ENCODE data around the gene EVA1B.

Gene EVA1B

DNA sequence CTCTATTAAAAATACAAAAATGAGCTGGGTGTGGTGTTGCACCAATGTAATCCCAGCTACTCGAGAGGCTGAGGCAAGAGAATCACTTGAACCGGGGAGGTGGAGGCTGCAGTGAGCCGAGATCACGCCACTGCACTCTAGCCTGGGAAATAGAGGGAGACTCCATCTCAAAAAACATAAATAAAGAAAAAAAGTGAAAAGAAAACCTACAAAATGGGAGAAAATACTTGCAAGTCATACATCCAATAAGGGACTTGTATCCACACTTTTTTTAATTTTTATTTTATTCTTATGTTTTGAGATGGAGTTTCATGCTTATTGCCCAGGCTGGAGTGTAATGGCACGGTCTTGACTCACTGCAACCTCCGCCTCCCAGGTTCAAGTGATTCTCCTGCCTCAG, 46.8 kb downstream of the EVA1B start:
- no peak for DNase-seq (ENCODE audit: low read depth)

DNA sequence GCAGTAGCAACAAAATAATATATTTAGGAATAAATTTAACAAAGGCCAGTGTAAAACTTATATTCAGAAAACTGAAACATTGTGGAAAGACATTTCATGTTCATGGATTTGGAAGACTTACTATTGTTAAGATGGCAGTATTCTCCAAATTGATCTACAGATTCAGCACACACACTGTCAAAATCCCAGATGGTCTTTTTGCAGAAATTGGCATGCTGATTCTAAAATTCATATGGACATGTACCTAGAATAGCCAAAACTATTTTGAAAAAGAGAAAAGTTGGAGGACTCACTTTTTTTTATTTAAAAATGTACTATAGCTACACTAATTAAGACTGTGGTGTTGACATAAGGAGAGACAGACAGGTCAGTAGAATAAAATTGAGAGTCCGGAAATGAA, 49.2 kb downstream of the EVA1B start:
- DNase-seq (ENCODE audit: low read depth): no peak

DNA sequence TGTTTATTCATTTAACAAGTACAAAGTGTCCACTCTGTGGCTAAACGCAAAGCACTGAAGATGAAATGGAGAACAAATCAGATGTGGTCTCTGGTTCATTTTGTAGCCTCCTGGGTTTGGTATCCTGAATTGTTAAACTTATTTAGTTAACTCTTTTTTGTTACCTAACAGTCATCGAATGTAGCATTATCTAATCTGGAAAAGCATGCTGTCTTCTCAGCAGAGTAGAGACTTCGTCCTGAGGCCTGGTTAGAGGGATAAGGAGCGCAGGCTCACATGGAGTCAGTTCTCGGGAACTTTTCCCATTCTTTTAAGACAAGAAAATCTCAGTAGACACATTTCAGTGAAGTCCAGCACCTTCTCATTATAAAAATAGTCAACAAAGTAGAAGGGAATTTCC, 50.4 kb downstream of the EVA1B start:
- no peak for DNase-seq (ENCODE audit: low read depth)
